HT-29 (cell line): ENCODE results near the gene DAAM2. TPM values are rescaled to one million over a fixed set of nuclear protein-coding genes. Genes with fewer than 3 reads are reported as not detected.

Experiments
- DNase-seq: peaks from one replicate; pipeline ENCODE4 v3.0.0-alpha.2; 2015; ENCODE audit warnings: low spot score
- total RNA-seq: library from RNA; depleted of rRNA; stranded (reverse); fragments of >200 nt; shearing (Covaris generic); gene quantifications from 2 replicates; pipeline ENCODE4 v1.2.3, GENCODE V29; 2014

DAAM2 gene
- total RNA-seq, 1 experiment from 2014 or later = not detected

DNA sequence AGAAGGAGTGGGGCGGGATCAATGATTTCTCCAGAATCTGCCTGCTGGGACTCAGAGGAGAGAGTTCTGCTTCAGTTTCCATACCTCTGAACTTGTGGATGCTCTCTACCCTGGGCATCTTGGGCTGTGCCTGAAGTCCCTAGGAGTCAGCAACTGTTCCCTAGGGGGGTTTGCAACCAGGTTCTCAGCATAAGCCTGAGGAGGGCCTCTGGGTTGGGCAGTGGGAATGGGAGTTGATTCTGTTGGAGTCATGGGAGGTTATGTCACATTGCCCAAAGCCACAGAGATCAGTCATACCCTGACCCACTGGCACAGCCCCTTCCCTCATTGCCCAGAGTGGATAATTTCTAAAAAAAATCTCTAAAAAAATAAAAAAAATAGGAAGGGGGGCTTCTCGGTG, 94.7 kb downstream of the DAAM2 start:
- DNase-seq = no peak

- no peak for DNase-seq
These were observed 95.7 kb downstream of the DAAM2 start for GRCh38 chr6:39887692-39888450.

DNA sequence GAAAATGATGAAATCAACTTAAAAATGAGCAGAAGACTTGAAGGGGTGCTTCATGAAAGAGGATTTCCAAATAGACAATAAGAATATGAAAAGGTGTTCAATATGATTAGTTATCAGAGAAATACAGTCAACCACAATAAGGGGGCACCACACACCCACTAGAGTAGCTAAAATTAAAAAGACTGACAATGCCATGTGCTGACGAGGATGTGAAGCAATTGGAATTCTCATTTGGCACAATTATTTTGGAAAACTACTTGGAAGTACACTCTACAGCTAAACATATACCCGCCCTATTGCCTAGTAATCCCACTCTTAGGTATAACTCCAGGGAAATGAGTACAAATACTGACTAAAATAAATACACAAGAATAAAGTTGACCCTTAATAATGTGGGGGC, 97.1 kb downstream of the DAAM2 start:
- DNase-seq = no peak

DNA sequence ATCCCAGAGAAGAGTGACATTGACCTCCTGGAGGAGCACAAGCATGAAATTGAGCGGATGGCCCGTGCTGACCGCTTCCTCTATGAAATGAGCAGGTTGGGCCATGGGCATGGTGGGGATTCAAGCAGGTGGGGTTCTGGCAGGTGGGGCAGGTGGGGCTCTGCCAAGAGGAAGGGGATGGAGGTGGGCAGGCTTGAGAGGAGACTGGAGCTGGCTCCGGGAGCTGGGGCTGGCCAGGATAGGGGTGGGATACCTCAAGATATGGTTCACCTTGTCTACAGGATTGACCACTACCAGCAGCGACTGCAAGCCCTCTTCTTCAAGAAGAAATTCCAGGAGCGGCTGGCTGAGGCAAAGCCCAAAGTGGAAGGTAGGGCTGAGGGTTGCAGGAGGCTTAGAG, 99.2 kb downstream of the DAAM2 start:
- no peak for DNase-seq

GRCh38 chr6:39891976-39892375, 99.8 kb downstream of the DAAM2 start:
- no peak for DNase-seq

- peak; percentile 34 for DNase-seq
These were observed 100.4 kb downstream of the DAAM2 start for GRCh38 chr6:39892490-39893129.

GRCh38 chr6:39893286-39893685, 101.1 kb downstream of the DAAM2 start:
- no peak for DNase-seq

DNA sequence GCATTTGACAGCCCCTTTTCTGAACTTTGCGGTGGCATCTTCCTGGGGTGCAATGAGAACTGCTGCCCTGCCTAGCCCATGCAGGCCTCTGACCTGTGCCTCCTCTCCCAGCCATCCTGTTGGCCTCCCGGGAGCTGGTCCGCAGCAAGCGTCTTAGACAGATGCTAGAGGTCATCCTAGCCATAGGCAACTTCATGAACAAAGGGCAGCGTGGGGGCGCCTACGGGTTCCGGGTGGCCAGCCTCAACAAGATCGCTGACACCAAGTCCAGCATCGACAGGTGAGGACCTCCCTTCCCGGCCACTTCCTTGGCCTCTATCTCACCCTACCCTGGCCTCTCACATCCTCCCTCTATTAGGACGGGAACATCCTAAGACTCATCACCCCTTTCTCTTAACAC, 104.5 kb downstream of the DAAM2 start:
- DNase-seq = no peak

DNA sequence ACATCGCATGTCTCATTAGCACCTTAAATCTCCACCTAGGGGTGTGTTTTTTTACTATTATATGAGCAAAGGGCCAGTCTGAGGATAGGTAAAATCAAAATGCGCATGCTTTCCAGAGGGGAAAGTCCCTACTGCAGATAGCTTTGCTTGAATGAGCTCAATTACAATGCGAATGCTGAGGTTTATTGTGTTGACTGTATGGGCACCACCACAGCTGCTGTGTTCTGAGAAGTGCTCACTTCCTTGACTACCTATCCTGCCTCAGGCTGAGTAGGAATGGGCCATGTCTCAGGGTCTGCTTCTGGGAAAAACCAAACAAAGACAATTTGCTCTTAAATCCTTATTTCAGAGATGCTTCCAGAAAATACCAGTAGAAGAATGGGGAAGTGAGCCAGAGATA, 105.5 kb downstream of the DAAM2 start:
- DNase-seq = no peak

- DNase-seq = no peak
These were observed 106.4 kb downstream of the DAAM2 start for GRCh38 chr6:39898625-39899024.

- DNase-seq = no peak
These were observed 107.5 kb downstream of the DAAM2 start for GRCh38 chr6:39899554-39900295.

- no peak for DNase-seq
These were observed 109.0 kb downstream of the DAAM2 start for GRCh38 chr6:39901116-39901655.

- DNase-seq = no peak
These were observed 109.5 kb downstream of the DAAM2 start for GRCh38 chr6:39901670-39902069.

- no peak for DNase-seq
These were observed 110.0 kb downstream of the DAAM2 start for GRCh38 chr6:39902136-39902535.

DNA sequence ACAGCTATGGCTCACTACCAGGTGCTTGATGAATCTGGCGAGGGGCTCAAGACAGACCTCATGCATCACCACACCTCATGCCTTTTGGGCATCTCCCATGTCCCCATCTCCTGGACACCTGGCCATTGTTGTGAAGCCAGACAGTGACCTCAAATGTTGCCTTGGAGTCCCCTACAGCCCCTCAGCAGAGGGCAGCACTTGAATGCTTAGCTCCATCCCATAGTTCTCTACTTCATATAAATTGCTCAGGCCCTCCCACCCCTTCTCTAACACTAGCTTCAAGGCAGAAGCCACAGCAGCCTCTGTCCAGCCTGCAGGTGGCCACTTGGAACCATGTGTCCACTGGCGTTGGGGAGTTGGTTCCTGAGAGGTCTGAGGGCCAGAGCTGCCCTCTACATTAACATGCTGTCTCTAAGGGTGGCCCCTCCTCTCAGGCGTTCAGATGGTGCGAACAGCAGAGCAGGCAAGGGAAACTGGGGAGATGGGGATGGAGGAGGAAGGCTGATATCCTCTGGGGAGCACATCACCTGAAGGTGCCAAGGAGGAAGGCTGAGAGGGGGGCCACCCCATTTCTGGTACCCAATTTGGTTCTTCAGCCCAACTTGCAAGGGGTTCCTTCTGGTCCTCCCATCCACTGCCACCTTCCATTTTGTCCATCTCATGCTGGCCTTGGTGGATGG, 110.8 kb downstream of the DAAM2 start:
- DNase-seq = peak; percentile 10

- no peak for DNase-seq
These were observed 111.5 kb downstream of the DAAM2 start for GRCh38 chr6:39903656-39904055.

- no peak for DNase-seq
These were observed 112.9 kb downstream of the DAAM2 start for GRCh38 chr6:39904946-39905639.

DNA sequence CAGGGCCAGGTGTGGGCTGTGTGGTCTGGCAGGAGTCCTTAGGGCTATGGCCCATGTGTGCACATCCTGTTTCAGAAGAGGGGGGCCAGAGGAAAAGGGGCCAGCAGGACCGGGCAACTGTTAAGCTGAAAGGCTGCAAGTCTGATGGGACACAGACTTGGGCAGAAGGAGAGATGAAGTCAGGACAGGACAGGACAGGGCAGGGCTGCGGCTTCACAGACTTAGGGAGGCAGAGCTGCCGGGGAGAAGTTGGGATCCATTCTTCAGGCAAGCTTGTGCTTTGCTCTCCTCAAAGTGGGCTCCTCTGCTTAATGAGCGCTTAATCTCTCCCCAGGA, 113.4 kb downstream of the DAAM2 start:
- DNase-seq = no peak

DNA sequence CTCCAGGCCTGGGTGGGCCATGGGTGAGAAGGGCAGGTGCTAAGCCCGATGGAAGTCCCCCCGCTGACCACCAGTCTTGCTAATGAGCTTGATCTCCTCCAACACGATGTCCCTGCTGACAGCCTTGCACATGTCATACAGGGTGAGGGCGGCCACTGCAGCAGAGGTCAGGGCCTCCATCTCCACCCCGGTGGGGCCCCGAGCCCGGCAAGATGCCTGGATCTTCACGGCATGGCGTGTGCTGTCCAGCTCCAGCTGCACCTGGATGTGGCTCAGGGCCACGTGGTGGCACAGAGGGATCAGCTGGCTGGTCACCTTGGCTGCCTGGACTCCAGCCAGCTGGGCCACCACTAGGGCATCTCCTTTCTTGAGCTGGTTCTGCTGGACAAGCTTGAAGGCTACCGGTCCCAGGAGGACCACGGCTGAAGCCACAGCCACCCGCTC, 114.2 kb downstream of the DAAM2 start:
- no peak for DNase-seq

- no peak for DNase-seq
These were observed 115.8 kb downstream of the DAAM2 start for GRCh38 chr6:39907871-39908575.
